Brain microvascular endothelial cell (primary cell): ENCODE results near the gene PRR16.
A peak's percentile ranks its signal among the peaks of the same experiment; 100 is the strongest.

ENCODE experiments used
- DNase-seq: peaks from one replicate; pipeline ENCODE4 v3.0.0-alpha.2; 2020
- H3K27ac ChIP-seq: fragments of 250-450 bp; sonication (Bioruptor Pico); 2 replicates; pipeline ENCODE4 v1.5.1; 2020; ENCODE audit warnings: mild to moderate bottlenecking, moderate library complexity
- H3K27me3 ChIP-seq: fragments of 250-450 bp; sonication (Bioruptor Pico); replicated peaks from 2 replicates; pipeline ENCODE4 v1.5.1; 2020; ENCODE audit warnings: mild to moderate bottlenecking
- H3K36me3 ChIP-seq: fragments of 250-450 bp; sonication (Bioruptor Pico); replicated peaks from 2 replicates; pipeline ENCODE4 v1.5.1; 2020; ENCODE audit warnings: mild to moderate bottlenecking
- H3K4me3 ChIP-seq: 2 replicates; pipeline ENCODE4 v1.5.1; 2011; ENCODE audit warnings: low read depth, mild to moderate bottlenecking, control low read depth, low read length, moderate library complexity
- in situ Hi-C: cut with HindIII; loops from 2 replicates; pipeline ENCODE4 v1.10.0; 2017; ENCODE audit warnings: low sequenced_read_pairs, low pct_ligation_motif_present
- TF ChIP-seq, protein P1 (sequence below): IDR thresholded peaks from 2 replicates; pipeline ENCODE4 v1.5.1; 2011; ENCODE audit warnings: low read depth, mild to moderate bottlenecking, moderate library complexity, low read length, control low read depth, inconsistent platforms; ENCODE audit errors: missing control alignments

PRR16 gene

GRCh38 chr5:120644516-120644915 lies 180.4 kb downstream of the PRR16 start:
- in situ Hi-C loops = no loop called here
- H3K27ac ChIP-seq = no peak overlapping the region
- no peak for DNase-seq
- no peaks in the 10 kb centered on the region for H3K27me3 ChIP-seq
- TF ChIP-seq, protein P1, sequence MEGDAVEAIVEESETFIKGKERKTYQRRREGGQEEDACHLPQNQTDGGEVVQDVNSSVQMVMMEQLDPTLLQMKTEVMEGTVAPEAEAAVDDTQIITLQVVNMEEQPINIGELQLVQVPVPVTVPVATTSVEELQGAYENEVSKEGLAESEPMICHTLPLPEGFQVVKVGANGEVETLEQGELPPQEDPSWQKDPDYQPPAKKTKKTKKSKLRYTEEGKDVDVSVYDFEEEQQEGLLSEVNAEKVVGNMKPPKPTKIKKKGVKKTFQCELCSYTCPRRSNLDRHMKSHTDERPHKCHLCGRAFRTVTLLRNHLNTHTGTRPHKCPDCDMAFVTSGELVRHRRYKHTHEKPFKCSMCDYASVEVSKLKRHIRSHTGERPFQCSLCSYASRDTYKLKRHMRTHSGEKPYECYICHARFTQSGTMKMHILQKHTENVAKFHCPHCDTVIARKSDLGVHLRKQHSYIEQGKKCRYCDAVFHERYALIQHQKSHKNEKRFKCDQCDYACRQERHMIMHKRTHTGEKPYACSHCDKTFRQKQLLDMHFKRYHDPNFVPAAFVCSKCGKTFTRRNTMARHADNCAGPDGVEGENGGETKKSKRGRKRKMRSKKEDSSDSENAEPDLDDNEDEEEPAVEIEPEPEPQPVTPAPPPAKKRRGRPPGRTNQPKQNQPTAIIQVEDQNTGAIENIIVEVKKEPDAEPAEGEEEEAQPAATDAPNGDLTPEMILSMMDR = no peak
- H3K36me3 ChIP-seq = no peaks in the 10 kb centered on the region
- H3K4me3 ChIP-seq = no peak overlapping the region

DNA sequence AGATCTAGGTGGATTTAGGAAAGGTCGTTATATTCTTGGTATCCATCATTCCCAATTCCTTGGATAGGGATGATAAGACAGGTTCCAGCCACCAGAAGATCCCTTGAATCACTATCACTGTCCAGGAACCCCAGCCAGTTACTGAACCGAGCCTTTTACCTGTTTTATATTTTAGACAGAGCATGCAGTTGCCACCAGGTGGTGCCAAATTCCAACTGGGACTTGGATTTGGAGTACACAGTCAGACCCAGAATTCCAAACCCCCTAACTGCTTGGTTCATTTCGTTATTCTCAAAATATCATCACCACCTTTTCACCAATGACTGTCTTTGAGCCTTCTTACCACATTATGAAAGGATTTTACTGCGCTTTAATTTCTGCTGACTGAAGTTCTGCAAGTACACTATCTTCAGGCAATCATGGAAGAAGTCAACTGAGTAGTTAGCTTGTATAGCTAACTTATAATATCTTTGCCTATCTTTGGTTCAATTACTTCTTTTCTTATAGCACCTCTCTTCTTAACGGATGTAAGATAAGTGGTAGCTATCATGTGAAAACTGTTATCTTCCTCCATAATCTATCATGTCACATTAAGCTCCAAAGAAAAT lies 191.8 kb downstream of the PRR16 start:
- in situ Hi-C loops = no loop called here
- TF ChIP-seq, protein P1 = peak; percentile 83
- peak; percentile 41 for DNase-seq
- Histone ChIP-seq H3K36me3 (no peaks in the 10 kb centered on the region), H3K27me3 (no peaks in the 10 kb centered on the region), H3K27ac (no peak overlapping the region), H3K4me3 (no peak overlapping the region)

DNA sequence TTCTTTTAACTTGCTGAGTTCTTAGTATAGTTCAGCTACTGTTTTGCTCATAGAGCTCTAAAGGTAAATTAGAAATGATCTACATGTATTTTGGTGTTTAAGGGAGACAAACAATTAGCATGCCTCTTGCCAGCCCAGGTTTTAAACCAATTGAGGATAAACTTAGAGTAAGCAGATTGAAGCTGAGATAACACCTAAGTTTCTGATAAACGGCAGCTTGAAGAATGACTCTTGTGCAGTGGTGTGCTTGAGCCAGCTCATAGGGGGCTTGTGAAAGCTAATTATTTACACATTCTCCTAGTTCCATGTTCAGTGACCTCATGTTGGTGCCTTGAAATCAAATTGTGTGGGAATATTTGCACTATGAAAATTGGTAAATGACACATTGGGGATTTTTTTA lies 193.0 kb downstream of the PRR16 start:
- in situ Hi-C loops = no loop called here
- TF ChIP-seq, protein P1 = no peak
- Histone ChIP-seq H3K36me3 (no peaks in the 10 kb centered on the region), H3K4me3 (no peak overlapping the region), H3K27ac (no peak overlapping the region), H3K27me3 (no peaks in the 10 kb centered on the region)
- DNase-seq = no peak

- Histone ChIP-seq H3K4me3 (no peak overlapping the region), H3K36me3 (no peaks in the 10 kb centered on the region), H3K27ac (no peak overlapping the region), H3K27me3 (no peaks in the 10 kb centered on the region)
- DNase-seq = no peak
- TF ChIP-seq, protein P1 = no peak
- in situ Hi-C loops = no loop called here
Observed at GRCh38 chr5:120677481-120677880, 213.4 kb downstream of the PRR16 start.

GRCh38 chr5:120678279-120678678 lies 214.2 kb downstream of the PRR16 start:
- Histone ChIP-seq H3K27ac (no peak overlapping the region), H3K4me3 (no peak overlapping the region), H3K36me3 (no peaks in the 10 kb centered on the region), H3K27me3 (no peaks in the 10 kb centered on the region)
- DNase-seq = peak; percentile 49
- TF ChIP-seq, protein P1 = no peak
- in situ Hi-C loops = no loop called here

GRCh38 chr5:120682851-120683250 lies 218.8 kb downstream of the PRR16 start:
- H3K27ac ChIP-seq = peak overlapping the region; percentile 45
- no peak overlapping the region for H3K4me3 ChIP-seq
- TF ChIP-seq, protein P1 = no peak
- peak; percentile 20 for DNase-seq
- no peaks in the 10 kb centered on the region for H3K36me3 ChIP-seq
- in situ Hi-C loops = no loop called here
- H3K27me3 ChIP-seq = no peaks in the 10 kb centered on the region
